Hepatocyte (in vitro differentiated cells): ENCODE data around the gene ZNF148.

Experiments used
- CTCF ChIP-seq: fragments of 200-600 bp; sonication (generic); IDR thresholded peaks from 2 replicates; pipeline ENCODE4 v1.5.1; 2016; ENCODE audit warnings: antibody characterized with exemption, mild to moderate bottlenecking; ENCODE audit not compliant: poor library complexity
- EZH2 ChIP-seq: fragments of 200-600 bp; sonication (generic); IDR thresholded peaks from 2 replicates; pipeline ENCODE4 v1.6.1; 2016; ENCODE audit warnings: antibody characterized with exemption, mild to moderate bottlenecking, borderline replicate concordance
- EZH2phosphoT487 ChIP-seq: fragments of 200-600 bp; sonication (generic); IDR thresholded peaks from one replicate; pipeline ENCODE4 v1.6.1; 2018; ENCODE audit warnings: antibody characterized with exemption, mild to moderate bottlenecking, low read depth, moderate library complexity; ENCODE audit not compliant: unreplicated experiment, severe bottlenecking

DNA sequence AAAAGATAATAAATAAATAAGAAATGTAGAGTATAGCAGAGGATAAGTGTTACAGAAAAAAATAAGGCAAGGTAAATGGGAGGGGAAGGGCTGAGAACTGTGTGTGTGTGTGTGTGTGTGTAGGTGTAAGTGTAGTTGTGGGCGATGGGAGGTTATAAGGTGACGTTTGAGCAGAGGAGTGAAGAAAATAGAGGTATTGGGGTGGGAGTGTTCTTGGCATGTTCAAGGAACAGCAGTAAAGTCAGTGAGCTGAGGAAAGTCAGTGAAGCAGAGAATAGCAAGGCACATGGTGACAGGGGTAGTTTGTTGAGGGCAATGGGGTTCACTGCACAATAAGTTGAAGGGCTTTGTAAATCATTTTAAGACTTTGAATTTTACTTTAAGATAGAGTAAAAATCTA lies 30.9 kb upstream of the ZNF148 start:
- no peak for TF ChIP-seq CTCF
- no peak for TF ChIP-seq EZH2
- TF ChIP-seq EZH2phosphoT487, result no peak
